HepG2 (cell line): ENCODE measurements around the gene MYH10. TPM values are rescaled to one million over a fixed set of nuclear protein-coding genes. Genes with fewer than 3 reads are reported as not detected.

Experiments used
- HNRNPUL1 ChIP-seq: fragments of 200-400 bp; formaldehyde crosslinking; IDR thresholded peaks from 2 replicates; pipeline ENCODE4 v1.6.1; 2017; ENCODE audit warnings: low read depth, mild to moderate bottlenecking, low read length, moderate library complexity
- KLF6 ChIP-seq: IDR thresholded peaks from 2 replicates; pipeline ENCODE4 v1.8.0; 2016; ENCODE audit warnings: missing biosample characterization, missing genetic modification reagents
- NPAS2 ChIP-seq: sonication (generic); formaldehyde crosslinking; IDR thresholded peaks from 2 replicates; pipeline ENCODE4 v1.8.0; 2022; ENCODE audit warnings: mild to moderate bottlenecking, missing genetic modification reagents, borderline replicate concordance
- POGZ ChIP-seq: sonication (generic); formaldehyde crosslinking; IDR thresholded peaks from 2 replicates; pipeline ENCODE4 v1.4.0; 2020; ENCODE audit warnings: mild to moderate bottlenecking, missing genetic modification reagents
- POLR2G ChIP-seq: fragments of 200-400 bp; formaldehyde crosslinking; IDR thresholded peaks from 2 replicates; pipeline ENCODE4 v1.6.1; 2018; ENCODE audit warnings: mild to moderate bottlenecking, low read depth, low read length, moderate library complexity
- SRSF1 ChIP-seq: fragments of 200-400 bp; formaldehyde crosslinking; optimal IDR thresholded peaks from 2 replicates; pipeline ENCODE3; 2017; ENCODE audit warnings: mild to moderate bottlenecking, low read depth, low read length, moderate library complexity
- TFDP1 ChIP-seq: IDR thresholded peaks from 2 replicates; pipeline ENCODE4 v1.6.1; 2016; ENCODE audit warnings: missing compliant biosample characterization, missing genetic modification reagents, borderline replicate concordance
- TRIM22 ChIP-seq: fragments of 450-650 bp; IDR thresholded peaks from 2 replicates; pipeline ENCODE4 v1.6.1; 2017
- ZBTB7A ChIP-seq: sonication (generic); formaldehyde crosslinking; IDR thresholded peaks from 2 replicates; pipeline ENCODE4 v1.8.0; 2022; ENCODE audit warnings: mild to moderate bottlenecking, missing genetic modification reagents
- ZNF205 ChIP-seq: IDR thresholded peaks from 2 replicates; pipeline ENCODE4 v1.6.1; 2018; ENCODE audit warnings: missing biosample characterization, missing genetic modification reagents
- ZNF720 ChIP-seq: sonication (generic); formaldehyde crosslinking; IDR thresholded peaks from 2 replicates; pipeline ENCODE4 v1.4.0; 2020; ENCODE audit warnings: missing genetic modification reagents
- polyA plus RNA-seq, 8 experiments: library from polyadenylated mRNA; depleted of rRNA in 3 of 8; stranded (reverse) in 7 of 8; unstranded in 1 of 8; fragments of >200 nt; fragmentation: Illumina TruSeq in 4 of 8; extraction: Trizol in 4 of 8; gene quantifications; 2 replicates each; pipeline versions ENCODE4 v1.2.1 to v1.2.3, GENCODE V29; 2011 to 2016; ENCODE audit warnings: low read depth in 4 of 8, missing spikeins in 1 of 8, mixed read lengths in 1 of 8; ENCODE audit not compliant: insufficient read depth in 1 of 8
- total RNA-seq, 5 experiments: library from RNA; depleted of rRNA; stranded (reverse); fragments of >200 nt; fragmentation: Illumina TruSeq; extraction: Trizol; gene quantifications; 2 replicates each; pipeline ENCODE4 v1.2.3, GENCODE V29; 2016; ENCODE audit warnings: low read depth in 1 of 5
- TF ChIP-seq, protein P1 (sequence below): sonication (generic); formaldehyde crosslinking; IDR thresholded peaks from 2 replicates; pipeline ENCODE4 v1.4.0; 2020; ENCODE audit warnings: missing genetic modification reagents
- TF ChIP-seq, protein P2 (sequence below): sonication (generic); formaldehyde crosslinking; IDR thresholded peaks from 2 replicates; pipeline ENCODE4 v1.5.0; 2020; ENCODE audit warnings: mild to moderate bottlenecking, missing genetic modification reagents
- TF ChIP-seq, protein P3 (sequence below): sonication (generic); formaldehyde crosslinking; IDR thresholded peaks from 2 replicates; pipeline ENCODE4 v1.4.0; 2020; ENCODE audit warnings: mild to moderate bottlenecking, missing genetic modification reagents, borderline replicate concordance

The MYH10 gene
- total and polyA plus RNA-seq, 2 of the 13 experiments (the other 11 are each of a cell fraction or from before 2014, with no cell fraction given): 43.4 to 68.6 TPM

GRCh38 chr17:8577868-8578267 is 52.7 kb downstream of the MYH10 start (continued):
- TF ChIP-seq, protein P1, sequence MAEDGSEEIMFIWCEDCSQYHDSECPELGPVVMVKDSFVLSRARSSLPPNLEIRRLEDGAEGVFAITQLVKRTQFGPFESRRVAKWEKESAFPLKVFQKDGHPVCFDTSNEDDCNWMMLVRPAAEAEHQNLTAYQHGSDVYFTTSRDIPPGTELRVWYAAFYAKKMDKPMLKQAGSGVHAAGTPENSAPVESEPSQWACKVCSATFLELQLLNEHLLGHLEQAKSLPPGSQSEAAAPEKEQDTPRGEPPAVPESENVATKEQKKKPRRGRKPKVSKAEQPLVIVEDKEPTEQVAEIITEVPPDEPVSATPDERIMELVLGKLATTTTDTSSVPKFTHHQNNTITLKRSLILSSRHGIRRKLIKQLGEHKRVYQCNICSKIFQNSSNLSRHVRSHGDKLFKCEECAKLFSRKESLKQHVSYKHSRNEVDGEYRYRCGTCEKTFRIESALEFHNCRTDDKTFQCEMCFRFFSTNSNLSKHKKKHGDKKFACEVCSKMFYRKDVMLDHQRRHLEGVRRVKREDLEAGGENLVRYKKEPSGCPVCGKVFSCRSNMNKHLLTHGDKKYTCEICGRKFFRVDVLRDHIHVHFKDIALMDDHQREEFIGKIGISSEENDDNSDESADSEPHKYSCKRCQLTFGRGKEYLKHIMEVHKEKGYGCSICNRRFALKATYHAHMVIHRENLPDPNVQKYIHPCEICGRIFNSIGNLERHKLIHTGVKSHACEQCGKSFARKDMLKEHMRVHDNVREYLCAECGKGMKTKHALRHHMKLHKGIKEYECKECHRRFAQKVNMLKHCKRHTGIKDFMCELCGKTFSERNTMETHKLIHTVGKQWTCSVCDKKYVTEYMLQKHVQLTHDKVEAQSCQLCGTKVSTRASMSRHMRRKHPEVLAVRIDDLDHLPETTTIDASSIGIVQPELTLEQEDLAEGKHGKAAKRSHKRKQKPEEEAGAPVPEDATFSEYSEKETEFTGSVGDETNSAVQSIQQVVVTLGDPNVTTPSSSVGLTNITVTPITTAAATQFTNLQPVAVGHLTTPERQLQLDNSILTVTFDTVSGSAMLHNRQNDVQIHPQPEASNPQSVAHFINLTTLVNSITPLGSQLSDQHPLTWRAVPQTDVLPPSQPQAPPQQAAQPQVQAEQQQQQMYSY: no peak
- TF ChIP-seq SRSF1 (no peak), HNRNPUL1 (no peak), NPAS2 (CRISPR knock-in tag) (no peak), TRIM22 (no peak), TFDP1 (no peak), ZBTB7A (CRISPR knock-in tag) (no peak), ZNF205 (CRISPR knock-in tag) (no peak), KLF6 (CRISPR knock-in tag) (no peak), POLR2G (no peak), POGZ (CRISPR knock-in tag) (no peak), ZNF720 (CRISPR knock-in tag) (no peak)
- TF ChIP-seq, protein P2, sequence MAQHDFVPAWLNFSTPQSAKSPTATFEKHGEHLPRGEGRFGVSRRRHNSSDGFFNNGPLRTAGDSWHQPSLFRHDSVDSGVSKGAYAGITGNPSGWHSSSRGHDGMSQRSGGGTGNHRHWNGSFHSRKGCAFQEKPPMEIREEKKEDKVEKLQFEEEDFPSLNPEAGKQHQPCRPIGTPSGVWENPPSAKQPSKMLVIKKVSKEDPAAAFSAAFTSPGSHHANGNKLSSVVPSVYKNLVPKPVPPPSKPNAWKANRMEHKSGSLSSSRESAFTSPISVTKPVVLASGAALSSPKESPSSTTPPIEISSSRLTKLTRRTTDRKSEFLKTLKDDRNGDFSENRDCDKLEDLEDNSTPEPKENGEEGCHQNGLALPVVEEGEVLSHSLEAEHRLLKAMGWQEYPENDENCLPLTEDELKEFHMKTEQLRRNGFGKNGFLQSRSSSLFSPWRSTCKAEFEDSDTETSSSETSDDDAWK: no peak
- TF ChIP-seq, protein P3, sequence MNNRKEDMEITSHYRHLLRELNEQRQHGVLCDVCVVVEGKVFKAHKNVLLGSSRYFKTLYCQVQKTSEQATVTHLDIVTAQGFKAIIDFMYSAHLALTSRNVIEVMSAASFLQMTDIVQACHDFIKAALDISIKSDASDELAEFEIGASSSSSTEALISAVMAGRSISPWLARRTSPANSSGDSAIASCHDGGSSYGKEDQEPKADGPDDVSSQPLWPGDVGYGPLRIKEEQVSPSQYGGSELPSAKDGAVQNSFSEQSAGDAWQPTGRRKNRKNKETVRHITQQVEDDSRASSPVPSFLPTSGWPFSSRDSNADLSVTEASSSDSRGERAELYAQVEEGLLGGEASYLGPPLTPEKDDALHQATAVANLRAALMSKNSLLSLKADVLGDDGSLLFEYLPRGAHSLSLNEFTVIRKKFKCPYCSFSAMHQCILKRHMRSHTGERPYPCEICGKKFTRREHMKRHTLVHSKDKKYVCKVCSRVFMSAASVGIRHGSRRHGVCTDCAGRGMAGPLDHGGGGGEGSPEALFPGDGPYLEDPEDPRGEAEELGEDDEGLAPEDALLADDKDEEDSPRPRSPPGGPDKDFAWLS (CRISPR knock-in tag): no peak
